Stimulated activated naive B cell treated with anti-CD40 and anti-IgM and Interleukin-4, amounts not matched to agents 10 μg/mL and 1 μg/mL and 100 μg/mL, for 72 hours (primary cell): Measurements from ENCODE around the gene MADCAM1.

Source experiments
- ATAC-seq, 2 donors: fragments of 150-1000 bp; cut with Tn5 transposase; replicated peaks; 2 replicates each; pipeline ENCODE4 v1.10.0; 2021; ENCODE audit warnings: moderate library complexity in 1 of 2
- DNase-seq: peaks from one replicate; pipeline ENCODE4 v3.0.0; 2021
- H3K27ac Mint-ChIP-seq: one replicate; pipeline ENCODE4 v1.8.0; 2022; ENCODE audit warnings: mild to moderate bottlenecking, mixed read lengths
- H3K27me3 Mint-ChIP-seq, 2 donors: one replicate each; pipeline ENCODE4 v1.8.0; 2022; ENCODE audit warnings: mixed read lengths in 2 of 2
- H3K36me3 Mint-ChIP-seq, 2 donors: one replicate each; pipeline ENCODE4 v1.8.0; 2022; ENCODE audit warnings: mixed read lengths in 2 of 2, mild to moderate bottlenecking in 1 of 2
- H3K4me1 Mint-ChIP-seq, 2 donors: one replicate each; pipeline ENCODE4 v1.8.0; 2022; ENCODE audit warnings: mixed read lengths in 2 of 2, mild to moderate bottlenecking in 1 of 2
- H3K4me3 Mint-ChIP-seq, 2 donors: one replicate each; pipeline ENCODE4 v1.8.0; 2022; ENCODE audit warnings: mild to moderate bottlenecking in 2 of 2, mixed read lengths in 2 of 2, moderate library complexity in 1 of 2
- H3K9me3 Mint-ChIP-seq, 2 donors: one replicate each; pipeline ENCODE4 v1.8.0; 2022; ENCODE audit warnings: mixed read lengths in 2 of 2, mild to moderate bottlenecking in 1 of 2

MADCAM1 gene

DNA sequence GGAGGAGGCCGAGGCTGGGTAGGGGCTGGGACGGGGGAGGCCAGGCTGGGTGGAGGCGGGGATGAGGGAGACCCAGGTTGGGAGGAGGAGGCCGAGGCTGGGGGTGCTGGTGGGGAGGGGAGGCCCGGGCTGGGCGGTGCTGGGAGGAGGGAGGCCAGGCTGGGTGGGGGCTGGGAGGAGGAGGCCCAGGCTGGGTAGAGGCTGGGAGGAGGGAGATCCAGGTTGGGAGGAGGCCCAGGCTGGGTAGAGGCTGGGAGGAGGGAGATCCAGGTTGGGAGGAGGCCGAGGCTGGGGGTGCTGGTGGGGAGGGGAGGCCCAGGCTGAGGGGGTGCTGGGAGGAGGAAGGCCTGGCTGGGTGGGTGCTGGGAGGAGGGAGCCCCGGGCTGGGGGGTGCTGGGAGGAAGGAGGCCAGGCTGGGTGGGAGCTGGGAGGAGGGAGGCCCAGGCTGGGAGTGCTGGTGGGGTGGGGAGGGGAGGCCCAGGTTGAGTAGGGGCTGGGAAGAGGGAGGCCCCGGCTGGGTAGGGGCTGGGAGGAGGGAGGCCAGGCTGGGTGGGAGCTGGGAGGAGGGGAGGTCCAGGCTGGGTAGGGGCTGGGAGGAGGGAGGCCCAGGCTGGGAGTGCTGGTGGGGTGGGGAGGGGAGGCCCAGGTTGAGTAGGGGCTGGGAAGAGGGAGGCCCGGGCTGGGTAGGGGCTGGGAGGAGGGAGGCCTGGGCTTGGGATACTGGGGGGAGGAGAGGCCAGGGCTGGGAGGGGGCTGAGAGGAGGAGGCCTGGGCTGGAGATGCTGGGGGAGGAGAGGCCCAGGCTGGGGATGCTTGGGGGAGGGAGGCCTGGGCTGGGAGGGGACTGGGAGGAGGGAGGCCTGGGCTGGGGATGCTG is 21.7 kb downstream of the MADCAM1 start:
- DNase-seq = no peak
- Mint-ChIP-seq H3K4me1 (peaks cover 5 to 6% of the 10 kb centered on the region in 2 donors), H3K27me3 (peaks cover 0 to 5% of the 10 kb centered on the region in 2 donors), H3K4me3 (no peak overlapping the region), H3K27ac (no peak overlapping the region), H3K9me3 (peaks cover 0 to 2% of the 10 kb centered on the region in 2 donors), H3K36me3 (peaks cover 3 to 15% of the 10 kb centered on the region in 2 donors)
- ATAC-seq = no peak

DNA sequence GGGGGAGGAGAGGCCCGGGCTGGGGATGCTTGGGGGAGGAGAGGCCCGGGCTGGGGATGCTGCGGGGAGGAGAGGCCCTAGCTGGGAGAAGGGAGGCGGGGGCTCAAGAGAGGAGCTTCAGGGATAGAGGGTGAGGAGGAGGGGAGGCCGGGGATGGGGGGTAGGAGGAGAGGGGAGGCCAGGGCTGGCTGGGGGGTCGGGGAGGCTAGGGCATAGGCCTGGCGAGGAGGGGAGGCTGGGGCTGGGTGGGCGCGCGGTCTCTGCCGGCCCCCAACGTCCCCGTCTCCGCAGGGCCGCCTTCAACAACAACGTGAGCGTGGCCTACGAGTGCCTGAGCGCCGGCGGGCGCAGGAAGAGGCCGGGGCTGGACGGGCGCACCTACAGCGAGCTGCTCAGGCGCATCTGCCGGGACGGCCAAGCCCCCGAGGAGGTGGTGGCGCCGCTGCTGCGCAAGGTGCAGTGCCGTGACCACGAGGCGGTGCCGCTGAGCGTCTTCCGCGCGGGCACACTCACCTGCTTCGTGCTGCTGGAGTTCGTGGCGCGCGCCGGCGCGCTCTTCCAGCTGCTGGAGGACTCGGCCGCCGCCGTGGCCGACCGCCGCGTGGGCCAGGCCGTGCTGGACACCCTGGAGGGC is 22.4 kb downstream of the MADCAM1 start:
- Mint-ChIP-seq H3K27me3 (peaks cover 0 to 5% of the 10 kb centered on the region in 2 donors), H3K36me3 (peaks cover 3 to 15% of the 10 kb centered on the region in 2 donors), H3K9me3 (peaks cover 0 to 2% of the 10 kb centered on the region in 2 donors), H3K4me1 (peaks cover 5 to 6% of the 10 kb centered on the region in 2 donors), H3K4me3 (no peak overlapping the region), H3K27ac (no peak overlapping the region)
- ATAC-seq (peak; percentile 59 to 69), DNase-seq (no peak)

DNA sequence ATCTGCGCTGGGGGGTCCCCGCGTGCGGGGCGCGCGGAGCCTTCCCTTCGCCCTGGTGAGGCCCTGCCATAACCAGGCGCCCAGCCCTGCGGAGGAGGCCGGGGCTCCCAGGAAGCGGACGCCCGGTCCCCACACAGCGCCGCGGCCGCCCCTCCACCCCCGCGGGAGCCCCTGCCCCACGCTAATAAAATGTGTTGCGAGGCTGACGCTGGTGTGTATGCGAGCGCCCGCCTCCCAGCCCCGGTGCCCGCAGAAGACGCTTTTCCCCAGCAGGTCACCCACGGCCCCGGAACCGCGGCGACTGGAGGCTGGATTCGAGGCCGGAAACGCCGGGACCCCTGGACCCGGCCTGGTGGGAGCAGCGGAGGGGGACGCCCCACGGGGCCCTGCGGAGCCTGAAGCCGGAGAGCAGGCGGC is 23.2 kb downstream of the MADCAM1 start:
- Mint-ChIP-seq H3K27me3 (peaks cover 0 to 5% of the 10 kb centered on the region in 2 donors), H3K9me3 (peaks cover 0 to 2% of the 10 kb centered on the region in 2 donors), H3K36me3 (peaks cover 3 to 9% of the 10 kb centered on the region in 2 donors), H3K4me1 (peaks cover 3 to 5% of the 10 kb centered on the region in 2 donors), H3K27ac (no peak overlapping the region), H3K4me3 (no peak overlapping the region)
- ATAC-seq (no peak), DNase-seq (no peak)

DNA sequence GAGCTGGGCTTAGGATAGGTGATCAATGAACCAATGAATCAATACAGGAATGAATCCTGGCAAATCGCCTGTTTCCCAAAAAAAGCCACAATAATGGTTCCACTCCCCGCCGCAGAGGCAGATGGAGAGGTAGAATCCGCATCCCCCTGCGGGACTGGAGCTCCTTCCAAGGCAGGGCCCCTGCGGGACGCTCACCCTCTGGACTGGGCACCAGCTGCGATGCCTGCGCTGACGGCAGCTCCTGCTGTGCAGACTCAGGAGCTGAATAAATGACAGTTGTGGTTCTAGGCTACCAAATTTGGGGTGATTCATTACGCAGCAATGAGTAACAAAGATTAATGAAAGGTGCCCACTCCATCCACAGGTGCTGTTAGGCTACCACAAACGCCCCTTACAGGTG is 26.4 kb downstream of the MADCAM1 start:
- ATAC-seq = no peak
- DNase-seq = no peak
- Mint-ChIP-seq H3K27ac (no peak overlapping the region), H3K27me3 (peaks cover 11 to 18% of the 10 kb centered on the region in 2 donors), H3K4me3 (no peak overlapping the region), H3K9me3 (peaks cover 0 to 2% of the 10 kb centered on the region in 2 donors), H3K36me3 (peaks cover 3 to 9% of the 10 kb centered on the region in 2 donors), H3K4me1 (peaks cover 0 to 2% of the 10 kb centered on the region in 2 donors)

- Mint-ChIP-seq H3K4me1 (peaks cover 0 to 2% of the 10 kb centered on the region in 2 donors), H3K36me3 (peaks cover 3 to 9% of the 10 kb centered on the region in 2 donors), H3K27me3 (peaks cover 15 to 18% of the 10 kb centered on the region in 2 donors), H3K4me3 (no peak overlapping the region), H3K9me3 (peaks cover 0 to 2% of the 10 kb centered on the region in 2 donors), H3K27ac (no peak overlapping the region)
- DNase-seq (no peak), ATAC-seq (no peak)
Observed at GRCh38 chr19:524062-524674, 27.9 kb downstream of the MADCAM1 start.

GRCh38 chr19:525029-525428 is 28.7 kb downstream of the MADCAM1 start:
- Mint-ChIP-seq H3K4me1 (peaks cover 1 to 2% of the 10 kb centered on the region in 2 donors), H3K9me3 (peaks cover 0 to 2% of the 10 kb centered on the region in 2 donors), H3K27ac (peak overlapping the region; percentile 85), H3K27me3 (peaks cover 15 to 18% of the 10 kb centered on the region in 2 donors), H3K36me3 (peaks cover 3 to 6% of the 10 kb centered on the region in 2 donors), H3K4me3 (no peak overlapping the region)
- DNase-seq = no peak
- ATAC-seq = no peak

GRCh38 chr19:525857-526419 is 29.7 kb downstream of the MADCAM1 start:
- Mint-ChIP-seq H3K4me3 (no peak overlapping the region), H3K36me3 (peaks cover 2 to 4% of the 10 kb centered on the region in 2 donors), H3K27me3 (peaks cover 15 to 17% of the 10 kb centered on the region in 2 donors), H3K9me3 (peaks cover 0 to 2% of the 10 kb centered on the region in 2 donors), H3K27ac (no peak overlapping the region), H3K4me1 (peaks cover 4 to 8% of the 10 kb centered on the region in 2 donors)
- DNase-seq = no peak
- no peak for ATAC-seq

DNA sequence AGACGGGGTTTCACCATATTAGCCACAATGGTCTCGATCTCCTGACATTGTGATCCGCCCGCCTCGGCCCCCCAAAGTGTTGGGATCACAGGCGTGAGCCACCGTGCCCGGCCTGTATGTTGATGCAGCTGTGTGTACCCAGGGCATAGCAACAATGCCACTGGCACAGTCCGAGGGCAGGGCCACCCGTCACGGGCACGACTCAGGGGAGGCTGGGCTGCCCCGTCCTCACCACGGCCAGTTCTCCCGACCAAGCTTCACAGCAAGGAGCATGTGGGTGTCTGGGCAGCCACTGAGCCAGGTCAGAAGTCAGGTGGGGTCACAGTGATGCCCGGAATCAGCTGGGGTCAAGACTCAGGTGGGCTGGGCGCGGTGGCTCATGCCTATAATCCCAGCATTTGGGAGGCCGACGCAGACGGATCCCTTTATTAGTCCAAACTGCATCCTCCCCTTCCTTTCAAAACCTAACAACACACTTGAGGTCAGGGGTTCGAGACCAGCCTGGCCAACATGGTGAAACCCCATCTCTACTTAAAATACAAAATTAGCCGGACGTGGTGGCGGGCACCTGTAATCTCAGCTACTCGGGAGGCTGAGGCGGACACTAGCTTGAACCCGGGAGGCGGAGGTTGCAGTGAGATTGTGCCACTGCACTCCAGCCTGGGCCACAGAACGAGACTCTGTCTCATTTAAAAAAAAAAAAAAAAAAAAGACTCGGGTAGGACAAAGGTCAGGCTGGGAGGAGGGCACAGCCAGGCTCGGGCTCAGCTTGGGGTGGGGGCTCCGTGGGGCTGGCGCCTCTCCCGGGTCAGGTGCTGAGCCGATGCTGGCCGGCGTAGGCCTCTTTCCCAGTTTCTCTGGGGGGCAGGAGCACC is 34.1 kb downstream of the MADCAM1 start:
- peaks cover 10 to 12% of the 10 kb centered on the region in 2 donors for H3K27me3 Mint-ChIP-seq
- DNase-seq = no peak
- H3K9me3 Mint-ChIP-seq = no peaks in the 10 kb centered on the region
- H3K4me3 Mint-ChIP-seq = peak overlapping the region; percentile 86 to 91
- peaks cover 15 to 31% of the 10 kb centered on the region in 2 donors for H3K4me1 Mint-ChIP-seq
- ATAC-seq = peak; percentile 1
- peaks cover 3 to 4% of the 10 kb centered on the region in 2 donors for H3K36me3 Mint-ChIP-seq
- peak overlapping the region; percentile 91 for H3K27ac Mint-ChIP-seq

GRCh38 chr19:531009-531752 is 34.9 kb downstream of the MADCAM1 start:
- H3K27me3 Mint-ChIP-seq = peaks cover 7 to 8% of the 10 kb centered on the region in 2 donors
- DNase-seq (peak; percentile 82), ATAC-seq (peak; percentile 70 to 82)
- H3K27ac Mint-ChIP-seq = peak overlapping the region; percentile 91
- H3K36me3 Mint-ChIP-seq = peaks cover 4 to 5% of the 10 kb centered on the region in 2 donors
- H3K4me3 Mint-ChIP-seq = peak overlapping the region; percentile 86 to 91
- peaks cover 15 to 31% of the 10 kb centered on the region in 2 donors for H3K4me1 Mint-ChIP-seq
- no peaks in the 10 kb centered on the region for H3K9me3 Mint-ChIP-seq

GRCh38 chr19:531753-532560 is 35.7 kb downstream of the MADCAM1 start, which contains the start of gene CDC34:
TSS of gene CDC34 (plus strand) at chr19:531760. CDS start at chr19:531932, 172 bp downstream.
- Mint-ChIP-seq H3K9me3 (no peaks in the 10 kb centered on the region), H3K4me3 (peak within 1 kb of the TSS; percentile 86 to 91), H3K36me3 (peaks cover 4 to 5% of the 10 kb centered on the region in 2 donors), H3K27me3 (peaks cover 4% of the 10 kb centered on the region in 2 donors), H3K4me1 (peaks cover 15 to 31% of the 10 kb centered on the region in 2 donors), H3K27ac (peak within 1 kb of the TSS; percentile 91)
- DNase-seq (no peak), ATAC-seq (peak; percentile 41 to 44)

DNA sequence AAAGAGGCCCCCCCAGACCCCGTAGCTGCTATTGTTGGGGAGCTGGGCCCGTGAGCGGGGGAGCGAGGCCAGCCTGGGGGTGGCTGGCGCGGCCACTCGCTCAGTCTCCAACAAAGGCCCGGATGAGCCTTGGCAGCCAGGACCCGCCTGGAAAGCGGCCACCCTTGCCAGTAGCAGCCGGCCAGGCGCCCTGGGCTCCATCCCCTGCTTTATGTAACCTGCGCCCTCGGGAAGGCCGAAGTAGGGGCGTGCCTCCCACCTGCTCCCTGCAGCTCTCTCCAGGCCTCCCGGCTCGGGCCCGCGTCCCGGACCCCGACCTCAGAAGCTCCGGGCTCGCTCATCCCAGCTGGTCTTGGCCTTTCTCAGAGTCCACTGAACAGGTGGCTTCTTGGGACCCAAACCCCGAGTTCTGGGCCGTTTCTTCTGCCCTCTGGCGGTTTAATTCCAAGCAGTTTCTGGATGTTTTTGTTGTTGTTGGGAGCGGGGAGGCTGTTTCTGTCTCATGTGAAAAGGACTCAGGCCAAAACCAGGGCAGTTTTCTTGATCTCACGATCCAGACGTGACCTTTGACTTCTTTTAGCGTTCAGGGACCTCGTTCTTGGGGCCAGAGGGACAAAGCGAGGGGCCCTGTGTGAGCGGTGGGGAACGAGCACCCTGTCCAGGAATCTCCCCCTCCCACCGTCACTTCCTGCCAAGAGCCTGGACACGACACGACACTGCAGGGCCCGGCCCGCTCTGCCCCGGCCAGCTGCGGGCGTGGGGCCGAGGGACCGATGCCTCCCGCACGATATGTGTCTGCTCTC is 36.5 kb downstream of the MADCAM1 start:
- Mint-ChIP-seq H3K27ac (peak overlapping the region; percentile 75), H3K27me3 (peaks cover 0 to 4% of the 10 kb centered on the region in 2 donors), H3K36me3 (peaks cover 4 to 6% of the 10 kb centered on the region in 2 donors), H3K4me1 (peaks cover 15 to 31% of the 10 kb centered on the region in 2 donors), H3K4me3 (peak overlapping the region; percentile 83 to 91), H3K9me3 (no peaks in the 10 kb centered on the region)
- DNase-seq (no peak), ATAC-seq (peak; percentile 2 to 8)
